Activated effector memory CD4-positive, alpha-beta T cell treated with anti-CD3 and anti-CD28 coated beads, Interleukin-2, amount 50 U/mL, for 16 hours (primary cell): Measurements from ENCODE around the gene ARCN1.

Experiments
- DNase-seq: peaks from one replicate; pipeline ENCODE4 v3.0.0-alpha.2; 2020

The ARCN1 gene

DNA sequence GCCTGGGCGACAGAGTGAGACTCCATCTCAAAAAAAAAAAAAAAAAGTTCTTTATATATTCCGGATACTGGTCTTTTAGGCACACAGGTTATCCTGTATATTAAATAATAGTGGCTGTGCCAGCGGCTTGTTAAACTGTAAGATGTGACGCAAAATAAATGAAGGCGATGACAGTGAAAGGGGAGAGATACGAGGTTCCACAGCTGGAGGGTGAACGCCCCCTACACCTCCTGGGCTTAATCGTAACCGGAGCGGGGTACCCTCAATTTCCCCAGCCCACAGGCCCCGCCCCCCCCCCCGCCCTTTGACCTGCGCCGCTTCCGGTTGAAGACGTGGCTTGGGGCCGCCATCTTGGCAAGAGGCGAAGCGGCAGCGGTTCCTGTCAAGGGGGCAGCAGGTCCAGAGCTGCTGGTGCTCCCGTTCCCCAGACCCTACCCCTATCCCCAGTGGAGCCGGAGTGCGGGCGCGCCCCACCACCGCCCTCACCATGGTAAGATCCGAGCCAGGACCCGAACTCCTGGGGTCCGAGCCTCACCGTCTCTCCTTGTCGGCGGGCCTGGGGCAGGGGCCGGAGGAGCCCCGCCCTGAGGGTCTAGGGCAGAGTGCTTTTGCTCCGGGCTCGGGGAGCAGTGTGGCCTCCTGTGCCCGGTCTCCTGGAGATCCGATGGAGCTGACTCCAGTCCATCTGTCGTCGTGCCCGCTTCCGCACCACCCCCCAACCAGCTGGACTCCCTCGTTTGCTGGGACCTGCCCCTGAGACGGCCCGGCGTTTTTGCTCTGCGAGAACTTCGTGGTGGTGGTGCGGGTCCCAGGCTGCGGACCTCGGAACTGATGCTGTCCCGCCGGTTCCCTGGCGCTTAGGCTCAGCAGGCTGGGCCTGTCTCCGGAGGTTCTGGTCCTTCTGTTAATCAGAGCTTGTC, at the start of gene ARCN1:
ARCN1 (plus strand) TSS at position 349 of the 920 bp plus-strand sequence; CDS start at position 488, 139 bp downstream.
- DNase-seq: peak; percentile 92

DNA sequence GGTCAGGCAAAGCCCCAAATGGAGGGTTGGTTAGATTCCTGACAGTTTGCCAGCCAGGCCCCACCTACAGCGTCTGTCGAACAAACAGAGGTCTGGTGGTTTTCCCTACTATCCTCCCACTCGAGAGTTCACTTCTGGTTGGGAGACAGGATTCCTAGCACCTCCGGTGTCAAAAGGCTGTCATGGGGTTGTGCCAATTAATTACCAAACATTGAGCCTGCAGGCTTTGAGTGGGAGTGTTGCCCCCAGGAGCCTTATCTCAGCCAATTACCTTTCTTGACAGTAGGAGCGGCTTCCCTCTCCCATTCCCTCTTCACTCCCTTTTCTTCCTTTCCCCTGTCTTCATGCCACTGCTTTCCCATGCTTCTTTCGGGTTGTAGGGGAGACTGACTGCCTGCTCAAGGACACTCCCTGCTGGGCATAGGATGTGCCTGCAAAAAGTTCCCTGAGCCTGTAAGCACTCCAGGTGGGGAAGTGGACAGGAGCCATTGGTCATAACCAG, 49.6 kb upstream of the ARCN1 start:
- no peak for DNase-seq

DNA sequence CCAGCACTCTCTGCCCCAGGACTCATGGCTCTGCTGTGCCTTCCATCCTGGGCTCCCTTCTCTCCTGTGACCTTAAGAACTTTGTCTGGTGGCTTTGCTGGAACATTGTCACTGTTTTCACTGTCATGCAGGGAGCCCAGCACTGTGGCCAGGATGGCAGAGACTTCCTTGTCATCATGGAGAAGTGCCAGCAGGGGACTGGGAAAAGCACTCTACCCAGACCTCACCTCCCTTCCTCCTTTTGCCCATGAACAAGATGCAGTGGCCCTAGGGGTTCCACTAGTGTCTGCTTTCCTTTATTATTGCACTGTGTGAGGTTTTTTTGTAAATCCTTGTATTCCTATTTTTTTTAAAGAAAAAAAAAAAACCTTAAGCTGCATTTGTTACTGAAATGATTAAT, 47.9 kb upstream of the ARCN1 start:
- no peak for DNase-seq

DNA sequence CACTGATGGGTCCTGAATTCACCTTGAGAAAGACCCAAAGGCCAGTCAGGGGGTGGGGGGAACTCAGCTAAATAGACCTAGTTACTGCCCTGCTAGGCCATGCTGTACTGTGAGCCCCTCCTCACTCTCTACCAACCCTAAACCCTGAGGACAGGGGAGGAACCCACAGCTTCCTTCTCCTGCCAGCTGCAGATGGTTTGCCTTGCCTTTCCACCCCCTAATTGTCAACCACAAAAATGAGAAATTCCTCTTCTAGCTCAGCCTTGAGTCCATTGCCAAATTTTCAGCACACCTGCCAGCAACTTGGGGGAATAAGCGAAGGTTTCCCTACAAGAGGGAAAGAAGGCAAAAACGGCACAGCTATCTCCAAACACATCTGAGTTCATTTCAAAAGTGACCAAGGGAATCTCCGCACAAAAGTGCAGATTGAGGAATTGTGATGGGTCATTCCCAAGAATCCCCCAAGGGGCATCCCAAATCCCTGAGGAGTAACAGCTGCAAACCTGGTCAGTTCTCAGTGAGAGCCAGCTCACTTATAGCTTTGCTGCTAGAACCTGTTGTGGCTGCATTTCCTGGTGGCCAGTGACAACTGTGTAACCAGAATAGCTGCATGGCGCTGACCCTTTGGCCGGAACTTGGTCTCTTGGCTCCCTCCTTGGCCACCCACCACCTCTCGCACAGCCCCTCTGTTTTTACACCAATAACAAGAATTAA, 47.3 kb upstream of the ARCN1 start:
- no peak for DNase-seq

DNA sequence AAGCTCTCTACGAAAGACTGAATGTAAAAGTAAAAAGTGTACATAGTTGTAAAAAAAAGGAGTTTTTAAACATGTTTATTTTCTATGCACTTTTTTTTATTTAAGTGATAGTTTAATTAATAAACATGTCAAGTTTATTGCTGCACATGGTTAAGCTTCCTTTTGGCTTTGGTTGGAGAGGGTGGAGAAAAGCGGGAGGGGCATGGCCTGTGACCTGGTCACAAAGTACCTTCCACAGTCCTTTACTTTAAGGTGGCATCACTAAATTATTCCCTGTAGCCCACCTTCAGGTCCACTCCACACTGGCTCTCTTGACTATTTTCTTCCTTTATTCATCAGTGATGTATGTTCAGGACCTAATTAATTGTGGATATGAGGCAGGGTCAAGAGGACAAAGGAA, 45.5 kb upstream of the ARCN1 start:
- DNase-seq: no peak

DNA sequence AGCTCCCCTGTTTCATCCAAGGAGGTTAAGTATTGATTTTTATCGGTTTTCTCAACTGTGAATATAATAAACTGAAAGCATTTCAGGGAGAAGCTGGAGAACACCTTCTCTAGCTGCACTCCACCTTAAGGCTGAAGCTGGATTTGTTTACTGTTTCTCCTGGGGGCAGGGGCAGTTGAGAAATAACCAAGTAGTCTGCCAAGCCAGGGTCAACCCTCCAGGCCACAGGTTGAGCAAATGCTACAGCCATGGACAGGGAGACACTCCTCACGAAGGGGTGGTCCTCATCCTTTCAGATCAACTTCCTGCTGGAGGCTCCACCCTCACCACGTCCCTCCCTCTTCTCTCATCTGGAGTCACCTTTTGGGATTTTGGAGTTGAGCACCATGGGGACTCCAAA, 45.1 kb upstream of the ARCN1 start, which contains the start of gene TTC36:
TTC36 (plus strand) TSS at position 366 of the 400 bp plus-strand sequence; CDS start at position 387, 21 bp downstream.
- DNase-seq: no peak

DNA sequence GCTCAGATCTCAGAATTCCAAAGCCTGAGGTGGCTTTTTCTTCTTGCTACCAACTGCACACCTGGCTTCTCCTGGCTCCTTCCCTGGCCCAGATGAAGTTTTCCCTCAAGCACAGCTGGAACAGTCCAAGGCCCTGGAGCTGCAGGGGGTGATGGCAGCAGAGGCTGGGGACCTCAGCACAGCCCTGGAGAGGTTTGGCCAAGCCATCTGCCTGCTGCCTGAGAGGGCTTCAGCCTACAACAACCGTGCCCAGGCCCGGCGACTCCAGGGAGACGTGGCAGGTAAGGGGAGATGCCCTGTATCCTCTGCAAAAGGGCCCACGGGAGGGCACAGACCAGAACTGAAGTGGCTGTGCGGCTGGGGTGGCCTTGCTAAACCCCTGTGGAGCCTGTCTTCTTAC, 43.7 kb upstream of the ARCN1 start:
- no peak for DNase-seq

DNA sequence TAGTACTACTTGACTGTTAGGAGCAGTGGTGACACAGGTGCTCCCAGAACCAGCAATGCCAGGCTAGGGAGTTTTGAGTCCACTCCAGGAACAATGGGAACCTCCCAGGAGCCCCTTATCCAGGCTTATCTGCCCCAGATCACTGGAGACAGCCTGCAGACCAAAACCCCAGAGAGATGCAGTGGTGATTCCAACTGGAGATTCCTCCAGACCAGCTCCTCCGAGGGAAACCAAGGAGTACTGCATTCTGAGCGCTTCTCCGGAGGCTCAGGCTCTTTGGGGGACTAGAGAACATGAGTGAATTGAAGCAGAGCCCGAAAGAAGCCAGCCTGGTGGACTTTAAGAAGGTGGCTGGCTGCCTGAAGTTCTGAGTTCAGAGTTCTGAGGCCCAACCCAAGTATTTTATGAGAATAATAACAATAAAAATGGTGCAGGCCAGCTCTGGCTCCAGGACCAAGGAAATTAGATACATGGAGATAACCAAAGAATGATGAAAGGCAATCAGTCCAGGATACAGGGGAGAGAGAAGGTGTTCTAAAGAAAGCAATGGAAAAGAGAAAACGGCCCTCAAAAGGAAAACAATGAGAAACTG, 42.5 kb upstream of the ARCN1 start:
- DNase-seq: no peak

DNA sequence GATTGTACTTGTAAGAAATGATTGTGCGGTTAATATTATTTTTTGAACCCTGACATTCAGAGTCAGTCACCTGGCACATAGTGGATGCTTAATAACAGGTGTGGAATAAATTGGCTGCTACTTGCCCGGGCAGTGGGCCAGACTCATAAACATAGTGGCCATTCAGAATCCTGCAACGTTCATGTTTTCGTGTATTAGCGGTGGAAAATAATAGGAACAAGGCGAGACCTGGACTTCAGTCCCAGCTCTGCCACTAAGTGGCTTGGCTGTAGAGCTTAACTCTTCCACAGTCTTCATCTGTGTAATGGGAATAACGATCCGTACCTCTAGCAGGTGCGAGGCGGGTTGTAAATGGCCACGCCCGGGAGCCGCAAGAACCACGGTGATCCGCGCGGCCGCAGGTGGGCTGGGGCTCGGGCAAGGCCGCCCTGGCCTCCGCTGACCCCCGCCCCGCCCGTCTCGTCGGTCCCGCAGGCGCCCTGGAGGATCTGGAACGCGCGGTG, 42.0 kb upstream of the ARCN1 start:
- DNase-seq: no peak

DNA sequence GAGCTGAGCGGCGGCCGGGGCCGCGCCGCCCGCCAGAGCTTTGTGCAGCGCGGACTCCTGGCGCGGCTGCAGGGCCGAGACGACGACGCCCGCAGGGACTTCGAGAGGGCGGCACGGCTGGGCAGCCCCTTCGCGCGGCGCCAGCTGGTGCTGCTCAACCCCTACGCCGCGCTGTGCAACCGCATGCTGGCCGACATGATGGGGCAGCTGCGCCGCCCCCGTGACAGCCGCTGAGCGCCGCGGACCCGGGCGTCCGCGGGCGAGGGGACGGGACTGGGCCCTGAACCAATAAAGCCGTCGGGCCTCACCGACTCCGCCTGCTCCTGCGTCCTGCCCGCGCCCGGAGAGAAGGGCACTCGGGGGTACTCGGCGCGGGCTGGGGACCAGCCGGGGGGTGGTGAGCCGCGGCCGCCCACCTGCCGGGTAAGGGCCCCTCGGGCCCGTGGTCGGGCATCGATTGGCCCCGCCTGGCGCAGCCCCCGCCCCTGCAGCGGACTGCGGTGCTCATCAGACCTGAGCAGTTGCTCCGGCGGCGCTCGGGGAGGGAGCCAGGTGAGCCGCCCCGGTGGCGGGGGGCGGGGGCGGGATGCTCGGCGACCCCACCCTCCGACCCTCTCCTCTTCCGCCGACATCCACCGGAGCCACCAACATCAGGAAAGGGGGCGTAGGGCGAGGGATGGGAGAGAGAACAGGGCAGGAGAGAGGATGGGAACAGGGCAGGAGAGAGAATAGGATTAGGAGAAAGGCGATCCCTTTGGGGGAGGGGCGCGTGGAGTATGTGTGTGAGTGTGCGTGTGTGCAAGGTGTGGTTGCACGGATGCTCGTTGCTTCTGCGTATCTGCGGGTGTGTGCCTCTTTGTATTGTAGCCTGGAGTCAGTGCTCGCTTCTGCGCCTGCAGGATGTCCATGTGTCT, 41.3 kb upstream of the ARCN1 start, which contains the start of gene TMEM25:
TMEM25 (plus strand) TSS at position 510 of the 914 bp plus-strand sequence. CDS start 610 bp downstream, outside the sequence.
- peak; percentile 92 for DNase-seq

DNA sequence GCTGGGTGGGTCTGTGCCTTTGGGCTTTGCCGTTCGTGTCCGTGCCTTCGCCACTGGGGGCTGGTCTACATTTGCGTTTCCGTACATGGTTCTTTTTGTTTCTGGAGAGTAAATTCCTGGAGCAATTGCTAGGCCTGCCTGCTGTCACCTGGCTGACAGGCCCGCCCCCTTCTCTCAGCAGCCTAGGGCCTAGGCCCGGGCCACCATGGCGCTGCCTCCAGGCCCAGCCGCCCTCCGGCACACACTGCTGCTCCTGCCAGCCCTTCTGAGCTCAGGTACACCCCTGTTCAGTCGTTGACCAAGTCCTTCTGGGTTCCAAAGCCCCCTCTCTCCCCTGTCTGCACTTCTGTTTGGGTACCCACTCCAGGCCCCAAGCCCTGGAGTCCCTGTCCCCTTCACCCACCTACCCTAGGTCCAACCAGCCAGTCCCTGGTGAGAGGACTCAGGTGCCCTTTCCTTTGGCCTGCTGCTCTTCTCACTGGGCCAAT, 40.6 kb upstream of the ARCN1 start:
- no peak for DNase-seq

DNA sequence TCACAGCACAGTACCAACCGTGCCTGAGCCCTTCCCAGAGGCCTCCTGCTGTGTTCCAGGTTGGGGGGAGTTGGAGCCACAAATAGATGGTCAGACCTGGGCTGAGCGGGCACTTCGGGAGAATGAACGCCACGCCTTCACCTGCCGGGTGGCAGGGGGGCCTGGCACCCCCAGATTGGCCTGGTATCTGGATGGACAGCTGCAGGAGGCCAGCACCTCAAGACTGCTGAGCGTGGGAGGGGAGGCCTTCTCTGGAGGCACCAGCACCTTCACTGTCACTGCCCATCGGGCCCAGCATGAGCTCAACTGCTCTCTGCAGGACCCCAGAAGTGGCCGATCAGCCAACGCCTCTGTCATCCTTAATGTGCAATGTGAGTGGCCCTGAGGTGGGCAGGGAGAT, 40.1 kb upstream of the ARCN1 start:
- DNase-seq: no peak

DNA sequence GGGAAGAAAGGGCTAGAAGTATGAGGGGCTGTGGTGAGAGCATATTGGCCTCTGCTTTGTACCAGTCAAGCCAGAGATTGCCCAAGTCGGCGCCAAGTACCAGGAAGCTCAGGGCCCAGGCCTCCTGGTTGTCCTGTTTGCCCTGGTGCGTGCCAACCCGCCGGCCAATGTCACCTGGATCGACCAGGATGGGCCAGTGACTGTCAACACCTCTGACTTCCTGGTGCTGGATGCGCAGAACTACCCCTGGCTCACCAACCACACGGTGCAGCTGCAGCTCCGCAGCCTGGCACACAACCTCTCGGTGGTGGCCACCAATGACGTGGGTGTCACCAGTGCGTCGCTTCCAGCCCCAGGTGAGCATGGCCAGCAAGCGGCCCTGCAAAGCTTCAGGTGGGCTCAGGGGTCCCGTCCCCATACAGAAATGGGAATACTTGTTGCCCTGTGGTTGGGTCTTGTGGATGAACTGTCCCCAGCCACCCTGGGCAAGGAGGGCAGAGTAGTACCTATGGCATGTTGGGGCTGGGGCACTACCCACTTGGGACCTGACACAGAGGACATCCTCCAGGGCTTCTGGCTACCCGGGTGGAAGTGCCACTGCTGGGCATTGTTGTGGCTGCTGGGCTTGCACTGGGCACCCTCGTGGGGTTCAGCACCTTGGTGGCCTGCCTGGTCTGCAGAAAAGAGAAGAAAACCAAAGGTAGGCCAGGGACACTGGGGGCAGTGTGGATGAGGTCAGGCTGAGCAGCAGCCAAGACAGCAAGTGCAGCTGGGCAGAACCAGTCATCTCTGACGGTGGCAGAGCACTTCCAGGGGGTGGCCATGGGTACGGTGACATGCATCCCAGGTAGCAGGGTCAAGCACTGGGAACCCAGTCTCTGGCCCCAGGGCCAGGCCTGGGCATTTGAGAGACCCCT, 39.1 kb upstream of the ARCN1 start:
- no peak for DNase-seq

DNA sequence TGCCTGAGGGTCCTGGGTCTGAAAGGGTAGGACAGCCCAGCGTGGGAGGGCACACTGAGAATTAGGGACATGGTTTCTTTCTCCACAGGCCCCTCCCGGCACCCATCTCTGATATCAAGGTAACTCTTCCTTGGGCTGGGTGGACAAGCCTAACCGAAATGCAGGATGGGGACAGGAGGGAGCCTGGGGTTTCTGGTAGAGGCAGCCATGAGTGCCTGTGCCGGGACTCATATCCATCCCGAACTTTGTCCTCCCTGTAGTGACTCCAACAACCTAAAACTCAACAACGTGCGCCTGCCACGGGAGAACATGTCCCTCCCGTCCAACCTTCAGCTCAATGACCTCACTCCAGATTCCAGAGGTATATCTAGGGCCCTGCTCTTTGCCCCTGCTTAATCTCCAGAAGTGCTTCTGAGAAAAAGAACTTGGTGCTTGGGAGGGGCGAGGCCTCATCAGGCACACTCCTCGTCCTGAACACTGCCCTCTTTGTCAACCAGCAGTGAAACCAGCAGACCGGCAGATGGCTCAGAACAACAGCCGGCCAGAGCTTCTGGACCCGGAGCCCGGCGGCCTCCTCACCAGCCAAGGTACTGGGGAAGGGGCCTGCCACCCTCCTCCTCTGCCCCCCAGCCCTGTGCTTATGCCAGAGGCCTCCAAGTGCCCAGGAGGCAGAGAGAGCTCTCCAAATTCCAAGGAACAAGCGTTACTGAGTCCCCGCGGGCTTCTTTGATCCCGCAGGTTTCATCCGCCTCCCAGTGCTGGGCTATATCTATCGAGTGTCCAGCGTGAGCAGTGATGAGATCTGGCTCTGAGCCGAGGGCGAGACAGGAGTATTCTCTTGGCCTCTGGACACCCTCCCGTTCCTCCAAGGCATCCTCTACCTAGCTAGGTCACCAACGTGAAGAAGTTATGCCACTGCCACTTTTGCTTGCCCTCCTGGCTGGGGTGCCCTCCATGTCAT, 38.2 kb upstream of the ARCN1 start:
- DNase-seq: no peak

DNA sequence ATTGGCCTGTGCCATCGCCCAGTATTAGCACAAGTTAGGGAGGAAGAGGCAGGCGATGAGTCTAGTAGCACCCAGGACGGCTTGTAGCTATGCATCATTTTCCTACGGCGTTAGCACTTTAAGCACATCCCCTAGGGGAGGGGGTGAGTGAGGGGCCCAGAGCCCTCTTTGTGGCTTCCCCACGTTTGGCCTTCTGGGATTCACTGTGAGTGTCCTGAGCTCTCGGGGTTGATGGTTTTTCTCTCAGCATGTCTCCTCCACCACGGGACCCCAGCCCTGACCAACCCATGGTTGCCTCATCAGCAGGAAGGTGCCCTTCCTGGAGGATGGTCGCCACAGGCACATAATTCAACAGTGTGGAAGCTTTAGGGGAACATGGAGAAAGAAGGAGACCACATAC, 36.9 kb upstream of the ARCN1 start:
- no peak for DNase-seq

DNA sequence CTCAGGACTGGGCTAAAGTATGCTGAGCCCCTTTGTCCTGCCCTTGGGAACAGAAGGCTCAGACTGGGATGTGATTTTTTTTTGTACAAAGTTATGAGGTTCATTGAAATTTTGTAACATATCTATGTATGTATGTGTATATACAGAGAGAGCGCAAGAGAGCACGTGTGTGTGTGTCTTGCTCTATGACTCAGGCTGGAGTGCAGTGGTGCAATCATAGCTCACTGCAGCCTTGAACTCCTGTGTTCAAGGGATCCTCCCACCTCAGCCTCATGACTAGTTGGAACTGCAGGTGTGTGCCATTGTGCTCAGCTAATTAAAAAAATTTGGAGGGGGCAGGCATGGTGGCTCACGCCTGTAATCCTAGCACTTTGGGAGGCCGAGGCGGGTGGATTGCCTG, 35.5 kb upstream of the ARCN1 start:
- DNase-seq: no peak

DNA sequence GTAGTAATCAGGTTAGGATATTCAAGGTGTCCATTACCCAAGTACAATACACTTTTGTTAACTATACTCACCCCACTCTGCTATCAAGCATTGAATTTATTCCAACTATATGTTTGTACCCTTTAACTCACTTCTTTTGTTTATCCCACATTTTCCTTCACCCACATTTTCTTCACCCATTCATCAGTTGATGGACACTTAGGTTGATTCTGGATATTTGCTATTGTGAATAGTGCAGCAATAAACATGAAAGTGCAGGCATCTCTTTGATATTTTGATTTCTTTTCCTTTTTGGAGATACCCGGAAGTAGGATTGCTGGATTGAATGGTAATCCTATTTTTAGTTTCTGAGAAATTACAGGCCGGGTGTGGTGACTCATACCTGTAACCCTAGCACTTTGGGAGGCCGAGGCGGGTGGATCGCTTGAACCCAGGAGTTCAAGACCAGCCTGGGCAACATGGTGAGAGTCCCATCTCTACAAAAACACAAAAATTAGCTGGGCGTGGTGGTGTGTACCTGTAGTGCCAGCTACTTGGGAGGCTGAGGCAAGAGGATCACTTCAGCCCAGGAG, 34.7 kb upstream of the ARCN1 start:
- no peak for DNase-seq

DNA sequence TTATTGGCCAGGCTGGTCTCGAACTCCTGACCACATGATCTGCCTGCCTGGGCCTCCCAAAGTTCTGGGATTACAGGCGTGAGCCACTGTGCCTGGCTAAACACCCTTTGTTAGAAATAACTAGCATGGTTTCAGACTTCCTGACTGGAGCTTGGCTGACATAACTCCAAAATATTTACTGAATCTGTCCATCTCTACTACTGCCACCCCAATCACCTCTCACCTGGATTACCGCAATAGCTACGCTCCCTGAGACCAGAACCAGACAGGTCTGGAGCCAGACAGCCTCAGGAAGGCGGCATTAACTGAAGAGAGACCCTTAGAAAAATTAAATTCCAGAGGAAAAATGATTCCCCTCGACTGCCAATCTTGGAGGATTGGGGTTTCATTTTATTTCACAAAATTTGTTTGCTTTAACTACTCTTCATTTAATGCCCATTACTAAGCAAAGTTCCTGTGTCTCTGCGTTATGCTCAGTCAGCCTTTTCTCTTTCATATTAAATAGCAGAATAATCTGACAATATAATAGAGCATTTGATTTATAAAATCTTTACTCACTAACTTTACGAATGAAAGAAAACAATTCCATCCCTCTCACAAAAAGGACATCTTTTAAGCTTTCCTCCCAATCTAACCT, 28.1 kb upstream of the ARCN1 start:
- DNase-seq: peak; percentile 13

DNA sequence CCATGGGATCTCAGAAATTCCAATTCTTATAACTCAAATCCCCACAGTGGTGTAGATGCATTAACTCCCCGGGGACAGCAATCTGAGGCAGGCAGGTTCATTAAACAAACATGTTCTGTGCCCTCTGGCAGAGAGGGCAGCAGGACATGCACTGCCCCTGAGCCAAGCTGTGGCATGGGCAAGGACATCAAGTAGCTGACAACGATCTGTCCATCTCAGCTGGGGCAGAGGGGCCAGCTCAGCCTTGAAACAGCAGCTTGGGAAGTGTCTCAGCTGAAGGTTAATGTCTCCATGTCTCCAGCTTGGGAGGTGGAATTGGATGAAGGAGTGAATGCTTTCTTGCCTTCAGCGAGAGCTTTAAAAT, 27.6 kb upstream of the ARCN1 start:
- no peak for DNase-seq
